MM.1S (cell line): ENCODE measurements around the gene PTPRG.

Experiments
- DNase-seq: peaks from one replicate; pipeline ENCODE4 v3.0.0-alpha.2; 2015
- H2AFZ ChIP-seq: fragments of 300-600 bp; sonication (generic); 2 replicates; pipeline ENCODE4 v1.6.0; 2016; ENCODE audit warnings: antibody characterized with exemption, low read length
- H3F3A ChIP-seq: fragments of 300-600 bp; sonication (generic); 2 replicates; pipeline ENCODE4 v1.6.1; 2016; ENCODE audit warnings: mild to moderate bottlenecking, antibody characterized with exemption, low read length, moderate library complexity, mixed read lengths; ENCODE audit not compliant: insufficient read depth
- H3K27ac ChIP-seq: fragments of 300-600 bp; sonication (generic); 2 replicates; pipeline ENCODE4 v1.5.1; 2016; ENCODE audit warnings: mild to moderate bottlenecking, low read length
- H3K27me3 ChIP-seq: fragments of 300-600 bp; sonication (generic); replicated peaks from 2 replicates; pipeline ENCODE4 v1.6.0; 2016; ENCODE audit warnings: low read length; ENCODE audit not compliant: insufficient read depth
- H3K36me3 ChIP-seq: fragments of 300-600 bp; sonication (generic); replicated peaks from 2 replicates; pipeline ENCODE4 v1.6.1; 2016; ENCODE audit warnings: mild to moderate bottlenecking, low read length, mixed read lengths; ENCODE audit not compliant: insufficient read depth
- H3K4me1 ChIP-seq: fragments of 300-600 bp; sonication (generic); 2 replicates; pipeline ENCODE4 v1.6.1; 2016; ENCODE audit warnings: low read length, mixed read lengths
- H3K4me2 ChIP-seq: fragments of 300-600 bp; sonication (generic); 2 replicates; pipeline ENCODE4 v1.6.0; 2016; ENCODE audit warnings: low read depth, low read length
- H3K4me3 ChIP-seq: fragments of 300-600 bp; sonication (generic); 2 replicates; pipeline ENCODE4 v1.5.1; 2016; ENCODE audit warnings: low read length, mixed read lengths
- H3K79me2 ChIP-seq: fragments of 300-600 bp; sonication (generic); 2 replicates; pipeline ENCODE4 v1.6.1; 2016; ENCODE audit warnings: mixed run types, low read length, mixed read lengths
- H3K9ac ChIP-seq: fragments of 300-600 bp; sonication (generic); 2 replicates; pipeline ENCODE4 v1.6.1; 2016; ENCODE audit warnings: low read length, mixed read lengths
- H3K9me2 ChIP-seq: fragments of 300-600 bp; sonication (generic); replicated peaks from 2 replicates; pipeline ENCODE4 v1.6.1; 2016; ENCODE audit warnings: mild to moderate bottlenecking, low read length, mixed read lengths; ENCODE audit not compliant: insufficient read depth
- H3K9me3 ChIP-seq: fragments of 300-600 bp; sonication (generic); replicated peaks from 2 replicates; pipeline ENCODE4 v1.6.1; 2016; ENCODE audit warnings: mild to moderate bottlenecking, low read length, mixed read lengths; ENCODE audit not compliant: insufficient read depth
- H4K20me1 ChIP-seq: fragments of 300-600 bp; sonication (generic); 2 replicates; pipeline ENCODE4 v1.6.1; 2016; ENCODE audit warnings: mild to moderate bottlenecking, low read length, moderate library complexity, mixed read lengths; ENCODE audit not compliant: insufficient read depth
- EZH2 ChIP-seq: fragments of 300-600 bp; sonication (generic); optimal IDR thresholded peaks from 2 replicates; pipeline ENCODE3; 2017; ENCODE audit warnings: low read depth, mild to moderate bottlenecking, antibody characterized with exemption, low read length, mixed read lengths
- EZH2phosphoT487 ChIP-seq: fragments of 300-600 bp; sonication (generic); IDR thresholded peaks from 2 replicates; pipeline ENCODE4 v1.6.1; 2018; ENCODE audit warnings: antibody characterized with exemption, low read length
- TF ChIP-seq, protein P1 (sequence below): fragments of 300-600 bp; sonication (generic); IDR thresholded peaks from 2 replicates; pipeline ENCODE4 v1.5.1; 2016; ENCODE audit warnings: antibody characterized with exemption, low read length, mixed read lengths

PTPRG gene

DNA sequence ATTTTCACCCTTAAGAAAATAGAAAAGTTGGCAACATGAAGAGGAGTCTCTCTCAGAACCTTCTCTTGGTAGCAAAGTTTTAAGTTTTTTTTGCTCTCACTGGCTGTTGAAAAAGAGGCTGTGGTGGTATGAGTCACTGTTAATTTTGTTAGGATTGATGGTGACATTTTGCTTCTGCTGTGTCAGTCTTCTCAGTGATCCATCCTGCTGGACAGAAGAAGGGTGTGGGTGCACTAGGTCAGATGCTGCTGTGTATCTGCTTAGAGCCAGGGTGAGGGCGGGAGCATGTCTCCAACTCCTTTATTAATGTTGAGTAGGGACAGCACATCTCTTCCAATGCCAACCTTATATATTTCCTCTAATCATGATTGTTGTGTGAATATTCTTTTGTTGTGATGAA lies 442.5 kb downstream of the PTPRG start:
- H4K20me1 ChIP-seq, result no peaks in the 10 kb centered on the region; the same call in 1 of the 2 replicates
- H3K79me2 ChIP-seq, result no peaks in the 10 kb centered on the region
- H3K9ac ChIP-seq, result no peak overlapping the region
- no peaks in the 10 kb centered on the region for H3K4me1 ChIP-seq
- no peak overlapping the region for H3K4me2 ChIP-seq
- no peaks in the 10 kb centered on the region for H3K27me3 ChIP-seq
- no peak for DNase-seq
- H3K36me3 ChIP-seq, result no peaks in the 10 kb centered on the region
- H3F3A ChIP-seq, result no peaks in the 10 kb centered on the region
- TF ChIP-seq EZH2 (no peak), EZH2phosphoT487 (no peak)
- TF ChIP-seq, protein P1, sequence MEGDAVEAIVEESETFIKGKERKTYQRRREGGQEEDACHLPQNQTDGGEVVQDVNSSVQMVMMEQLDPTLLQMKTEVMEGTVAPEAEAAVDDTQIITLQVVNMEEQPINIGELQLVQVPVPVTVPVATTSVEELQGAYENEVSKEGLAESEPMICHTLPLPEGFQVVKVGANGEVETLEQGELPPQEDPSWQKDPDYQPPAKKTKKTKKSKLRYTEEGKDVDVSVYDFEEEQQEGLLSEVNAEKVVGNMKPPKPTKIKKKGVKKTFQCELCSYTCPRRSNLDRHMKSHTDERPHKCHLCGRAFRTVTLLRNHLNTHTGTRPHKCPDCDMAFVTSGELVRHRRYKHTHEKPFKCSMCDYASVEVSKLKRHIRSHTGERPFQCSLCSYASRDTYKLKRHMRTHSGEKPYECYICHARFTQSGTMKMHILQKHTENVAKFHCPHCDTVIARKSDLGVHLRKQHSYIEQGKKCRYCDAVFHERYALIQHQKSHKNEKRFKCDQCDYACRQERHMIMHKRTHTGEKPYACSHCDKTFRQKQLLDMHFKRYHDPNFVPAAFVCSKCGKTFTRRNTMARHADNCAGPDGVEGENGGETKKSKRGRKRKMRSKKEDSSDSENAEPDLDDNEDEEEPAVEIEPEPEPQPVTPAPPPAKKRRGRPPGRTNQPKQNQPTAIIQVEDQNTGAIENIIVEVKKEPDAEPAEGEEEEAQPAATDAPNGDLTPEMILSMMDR, result no peak
- H3K27ac ChIP-seq, result no peak overlapping the region
- H2AFZ ChIP-seq, result no peak overlapping the region
- H3K9me2 ChIP-seq, result no peaks in the 10 kb centered on the region
- no peak overlapping the region for H3K4me3 ChIP-seq
- H3K9me3 ChIP-seq, result no peaks in the 10 kb centered on the region

DNA sequence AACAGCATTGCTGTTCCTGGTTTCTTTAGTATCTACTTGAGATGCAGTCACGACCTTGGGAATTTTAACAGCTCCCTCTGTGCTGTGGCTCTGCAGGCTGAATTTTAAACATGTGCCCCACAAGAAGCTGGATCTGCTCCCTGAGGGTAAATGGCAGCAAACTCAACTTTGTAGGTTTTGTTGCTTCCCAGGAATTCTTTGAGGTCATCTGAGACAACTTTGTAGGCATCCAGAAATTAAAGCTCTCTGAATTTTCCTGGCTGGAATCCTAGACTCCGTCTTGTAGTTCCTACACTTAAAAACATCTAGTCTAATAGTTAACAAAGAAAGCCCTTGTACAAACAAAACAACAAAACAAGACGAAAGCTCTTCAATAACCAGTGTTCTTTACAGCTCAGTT lies 445.7 kb downstream of the PTPRG start:
- no peak overlapping the region for H3K27ac ChIP-seq
- TF ChIP-seq, protein P1, result no peak
- TF ChIP-seq EZH2phosphoT487, result no peak
- no peak for TF ChIP-seq EZH2

DNA sequence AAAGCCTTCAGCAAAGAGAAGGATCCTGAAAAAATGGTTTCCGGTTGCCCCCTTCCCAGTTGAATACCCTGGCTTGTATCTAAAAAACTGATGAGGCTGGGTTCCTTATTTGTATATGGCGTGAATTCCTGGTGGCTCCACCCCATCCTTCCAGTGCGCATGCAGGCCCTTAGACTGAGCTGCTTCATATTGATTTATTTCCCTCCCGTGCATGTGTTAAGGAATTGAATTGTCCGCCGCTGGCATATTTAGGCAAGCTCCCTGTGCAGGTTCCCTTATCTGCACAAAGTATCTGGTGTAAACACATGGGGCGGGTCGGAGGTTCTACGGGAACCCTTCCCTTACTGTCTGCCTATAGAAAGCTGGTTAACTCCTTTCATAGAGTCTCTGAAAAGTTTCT lies 449.6 kb downstream of the PTPRG start:
- no peak for DNase-seq
- Histone ChIP-seq H3K4me1 (no peaks in the 10 kb centered on the region), H3F3A (no peaks in the 10 kb centered on the region), H3K9ac (no peak overlapping the region), H3K79me2 (no peaks in the 10 kb centered on the region), H3K4me3 (no peak overlapping the region), H4K20me1 (no peaks in the 10 kb centered on the region), H3K27ac (no peak overlapping the region), H3K9me2 (no peaks in the 10 kb centered on the region), H2AFZ (no peak overlapping the region), H3K36me3 (no peaks in the 10 kb centered on the region), H3K9me3 (no peaks in the 10 kb centered on the region), H3K4me2 (no peak overlapping the region), H3K27me3 (no peaks in the 10 kb centered on the region)
- TF ChIP-seq, protein P1, result no peak
- no peak for TF ChIP-seq EZH2
- no peak for TF ChIP-seq EZH2phosphoT487

More for the DNA sequence above, 445.7 kb downstream of the PTPRG start:
- H4K20me1 ChIP-seq, result no peaks in the 10 kb centered on the region
- no peaks in the 10 kb centered on the region for H3K36me3 ChIP-seq
- no peak overlapping the region for H2AFZ ChIP-seq
- no peaks in the 10 kb centered on the region for H3F3A ChIP-seq
- H3K79me2 ChIP-seq, result no peaks in the 10 kb centered on the region
- DNase-seq, result no peak
- H3K4me1 ChIP-seq, result no peaks in the 10 kb centered on the region
- no peaks in the 10 kb centered on the region for H3K9me3 ChIP-seq
- H3K9ac ChIP-seq, result no peak overlapping the region
- no peaks in the 10 kb centered on the region for H3K27me3 ChIP-seq
- H3K9me2 ChIP-seq, result no peaks in the 10 kb centered on the region
- H3K4me2 ChIP-seq, result no peak overlapping the region
- no peak overlapping the region for H3K4me3 ChIP-seq
